Skeletal muscle satellite cell (primary cell): Measurements from ENCODE around the gene WDR77. TPM values are rescaled to one million over a fixed set of nuclear protein-coding genes. Genes with fewer than 3 reads are reported as not detected.

ENCODE experiments used
- H3K27me3 ChIP-seq: 2 replicates; pipeline ENCODE4 v1.7.0; 2013; ENCODE audit warnings: low read length; ENCODE audit not compliant: control insufficient read depth, insufficient read depth
- H3K36me3 ChIP-seq: 2 replicates; pipeline ENCODE4 v1.7.0; 2013; ENCODE audit warnings: mild to moderate bottlenecking, control low read depth, low read length; ENCODE audit not compliant: insufficient read depth
- H3K4me1 ChIP-seq: 2 replicates; pipeline ENCODE4 v1.7.0; 2013; ENCODE audit warnings: low read length; ENCODE audit not compliant: control insufficient read depth, insufficient read depth
- H3K4me2 ChIP-seq: 2 replicates; pipeline ENCODE4 v1.7.0; 2013; ENCODE audit warnings: mild to moderate bottlenecking, low read length
- H3K4me3 ChIP-seq: 2 replicates; pipeline ENCODE4 v1.7.0; 2013; ENCODE audit warnings: low read length
- H3K9ac ChIP-seq: 2 replicates; pipeline ENCODE4 v1.7.0; 2013; ENCODE audit warnings: mild to moderate bottlenecking, low read depth, low read length, moderate library complexity
- H3K9me3 ChIP-seq: replicated peaks from 2 replicates; pipeline ENCODE4 v1.7.0; 2013; ENCODE audit warnings: mild to moderate bottlenecking, control low read depth, low read length
- small RNA-seq: library from RNA; depleted of rRNA; stranded (forward); fragments of <200 nt; gene quantifications from one replicate; pipeline ENCODE3, GENCODE V24; 2012

The WDR77 gene

DNA sequence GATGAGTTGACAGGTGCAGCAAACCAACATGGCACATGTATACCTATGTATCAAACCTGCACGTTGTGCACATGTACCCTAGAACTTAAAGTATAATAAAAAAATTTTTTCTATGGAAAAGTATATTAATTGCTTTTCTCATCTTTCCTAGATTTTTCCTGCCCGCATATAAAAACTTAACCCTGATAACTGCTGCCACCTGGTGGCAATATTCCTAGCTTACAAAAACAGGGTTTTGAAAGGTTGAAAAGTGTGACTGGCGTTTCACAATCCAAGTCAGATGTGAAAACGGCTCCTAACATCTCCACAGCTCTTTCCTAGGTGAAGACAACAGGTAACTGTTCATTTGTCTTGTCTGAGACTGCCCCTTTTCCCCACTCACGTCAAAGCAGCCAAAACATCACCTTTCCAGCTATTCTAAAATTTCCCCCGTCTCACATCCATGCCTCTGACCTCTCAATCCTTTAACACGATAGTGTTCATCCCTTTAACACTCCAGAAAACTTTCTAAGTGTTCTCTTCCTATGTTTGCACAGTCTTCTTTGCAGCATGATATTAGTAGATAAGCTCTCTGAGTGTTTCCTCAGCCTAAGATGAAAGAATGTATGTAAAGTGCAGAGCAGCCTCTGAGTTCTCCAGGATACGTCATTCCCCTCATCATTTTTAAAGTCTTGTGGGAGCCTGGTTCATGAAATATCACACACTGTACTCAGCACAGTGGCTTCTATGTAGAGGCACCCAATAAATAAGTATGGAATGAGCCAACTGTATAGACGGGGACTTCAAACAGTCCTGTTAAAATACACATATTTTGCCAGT is 49.1 kb downstream of the WDR77 start:
- H3K27me3 ChIP-seq = peaks cover 45% of the 10 kb centered on the region

DNA sequence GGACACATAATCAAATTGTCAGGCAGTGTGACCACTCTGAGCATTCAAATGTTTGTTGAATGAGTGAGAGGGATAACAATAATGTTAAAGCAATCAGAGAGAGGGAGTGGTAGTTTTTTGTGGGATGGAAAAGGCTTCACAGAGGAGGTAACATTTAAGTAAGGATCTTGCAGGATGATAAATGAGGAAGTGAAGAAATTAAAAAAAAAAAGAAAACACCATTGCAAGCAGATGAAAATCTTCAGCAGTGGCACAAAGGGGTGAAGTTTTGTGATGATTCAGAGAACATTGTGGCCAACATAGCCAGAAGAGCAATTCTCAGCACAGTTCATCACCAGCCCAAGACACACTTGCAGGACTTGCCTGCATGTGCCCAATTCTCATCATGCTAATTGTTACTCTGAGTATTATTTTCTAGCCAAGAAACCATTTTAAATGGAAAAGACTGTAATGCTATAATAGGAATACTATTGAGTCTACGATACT is 56.6 kb downstream of the WDR77 start:
- no peaks in the 10 kb centered on the region for H3K9me3 ChIP-seq
- no peaks in the 10 kb centered on the region for H3K36me3 ChIP-seq
- H3K4me1 ChIP-seq = no peaks in the 10 kb centered on the region

More for the DNA sequence above, 49.1 kb downstream of the WDR77 start:
- no peak overlapping the region for H3K4me2 ChIP-seq
- no peaks in the 10 kb centered on the region for H3K4me1 ChIP-seq
- H3K9ac ChIP-seq = no peak overlapping the region
- H3K36me3 ChIP-seq = no peaks in the 10 kb centered on the region
- no peaks in the 10 kb centered on the region for H3K9me3 ChIP-seq
- H3K4me3 ChIP-seq = no peak overlapping the region

DNA sequence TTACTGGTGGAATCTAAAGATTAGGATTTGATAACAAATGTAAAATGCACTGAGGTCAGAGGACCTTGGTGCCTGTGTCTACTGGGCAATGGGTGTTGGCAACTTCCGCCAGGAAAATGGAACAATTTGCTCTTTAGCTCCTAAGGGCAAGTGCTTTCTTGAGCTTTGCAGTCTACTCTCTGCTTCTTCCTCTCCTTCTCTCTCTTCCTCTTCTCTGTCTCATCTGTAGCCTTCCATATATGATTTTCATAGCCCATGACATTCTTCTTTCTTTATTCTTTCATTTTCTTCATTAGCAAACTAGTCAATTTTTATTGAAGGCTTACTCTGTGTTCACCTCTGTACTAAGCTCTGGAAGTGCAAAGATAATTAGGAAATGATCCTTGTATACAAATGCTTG is 57.0 kb downstream of the WDR77 start:
- no peaks in the 10 kb centered on the region for H3K36me3 ChIP-seq
- H3K4me3 ChIP-seq = no peak overlapping the region
- H3K9me3 ChIP-seq = no peaks in the 10 kb centered on the region
- no peak overlapping the region for H3K4me2 ChIP-seq
- no peak overlapping the region for H3K9ac ChIP-seq
- H3K27me3 ChIP-seq = peaks cover 24% of the 10 kb centered on the region
- H3K4me1 ChIP-seq = no peaks in the 10 kb centered on the region

More for the DNA sequence above, 56.6 kb downstream of the WDR77 start:
- H3K9ac ChIP-seq = no peak overlapping the region
- H3K4me3 ChIP-seq = no peak overlapping the region
- no peak overlapping the region for H3K4me2 ChIP-seq
- peaks cover 24% of the 10 kb centered on the region for H3K27me3 ChIP-seq

Small RNA genes lying within 50 kb of the gene (small RNA-seq; reads per million reads assigned to genes)
- gene RF00019 (not detected), gene RNU6-792P (not detected)
